ENCODE measurements around the gene RENBP.

RENBP gene

DNA sequence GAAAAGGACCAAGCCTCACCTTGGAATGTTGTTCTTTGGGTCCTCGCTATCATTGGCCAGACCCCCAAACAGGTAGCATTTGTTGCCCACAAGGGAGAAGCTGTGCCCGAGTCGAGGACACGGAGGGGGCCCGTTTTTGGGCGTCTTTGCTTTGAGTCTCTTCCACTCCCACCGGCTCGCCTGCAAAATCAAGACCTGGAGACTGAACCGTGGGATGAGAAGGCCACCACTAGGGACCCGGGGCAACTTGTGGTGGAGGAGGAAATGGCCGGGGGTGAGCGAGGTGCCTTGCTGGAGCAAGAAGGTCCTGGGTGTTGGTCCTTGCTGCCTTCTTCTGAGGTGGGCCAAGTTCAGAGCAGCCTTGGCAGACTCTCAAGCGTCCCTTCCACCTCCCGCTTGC is 19.7 kb upstream of the RENBP start:
- H3K4me3 ChIP-seq (ENCODE audit: low read depth, low read length) = no peak overlapping the region
- TF ChIP-seq, protein P1, sequence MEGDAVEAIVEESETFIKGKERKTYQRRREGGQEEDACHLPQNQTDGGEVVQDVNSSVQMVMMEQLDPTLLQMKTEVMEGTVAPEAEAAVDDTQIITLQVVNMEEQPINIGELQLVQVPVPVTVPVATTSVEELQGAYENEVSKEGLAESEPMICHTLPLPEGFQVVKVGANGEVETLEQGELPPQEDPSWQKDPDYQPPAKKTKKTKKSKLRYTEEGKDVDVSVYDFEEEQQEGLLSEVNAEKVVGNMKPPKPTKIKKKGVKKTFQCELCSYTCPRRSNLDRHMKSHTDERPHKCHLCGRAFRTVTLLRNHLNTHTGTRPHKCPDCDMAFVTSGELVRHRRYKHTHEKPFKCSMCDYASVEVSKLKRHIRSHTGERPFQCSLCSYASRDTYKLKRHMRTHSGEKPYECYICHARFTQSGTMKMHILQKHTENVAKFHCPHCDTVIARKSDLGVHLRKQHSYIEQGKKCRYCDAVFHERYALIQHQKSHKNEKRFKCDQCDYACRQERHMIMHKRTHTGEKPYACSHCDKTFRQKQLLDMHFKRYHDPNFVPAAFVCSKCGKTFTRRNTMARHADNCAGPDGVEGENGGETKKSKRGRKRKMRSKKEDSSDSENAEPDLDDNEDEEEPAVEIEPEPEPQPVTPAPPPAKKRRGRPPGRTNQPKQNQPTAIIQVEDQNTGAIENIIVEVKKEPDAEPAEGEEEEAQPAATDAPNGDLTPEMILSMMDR (IDR thresholded peaks at IDR 0.05; ENCODE audit: low read depth, low read length) = no peak

DNA sequence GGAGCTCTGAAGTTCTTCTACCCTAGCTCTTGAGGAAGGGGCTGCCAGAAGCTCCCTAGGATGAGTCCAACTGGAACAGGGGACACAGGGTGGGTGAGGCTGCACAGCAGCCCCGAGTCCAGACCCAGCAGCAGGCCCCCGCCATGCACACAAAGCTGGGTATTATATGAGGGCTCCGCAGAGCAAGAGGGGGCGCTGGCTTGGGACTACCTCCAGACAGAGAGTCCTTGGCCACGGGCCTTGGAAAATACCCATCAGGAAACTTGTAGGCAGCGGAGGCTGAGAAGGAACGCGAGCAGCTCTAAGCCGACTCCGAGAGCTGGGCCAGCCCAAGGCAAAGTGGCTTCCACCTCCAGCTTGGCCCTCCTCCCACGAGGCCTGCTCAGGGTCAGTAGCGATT is 19.1 kb upstream of the RENBP start:
- TF ChIP-seq, protein P1 (IDR thresholded peaks at IDR 0.05; ENCODE audit: low read depth, low read length) = no peak
- H3K4me3 ChIP-seq (ENCODE audit: low read depth, low read length) = no peak overlapping the region

DNA sequence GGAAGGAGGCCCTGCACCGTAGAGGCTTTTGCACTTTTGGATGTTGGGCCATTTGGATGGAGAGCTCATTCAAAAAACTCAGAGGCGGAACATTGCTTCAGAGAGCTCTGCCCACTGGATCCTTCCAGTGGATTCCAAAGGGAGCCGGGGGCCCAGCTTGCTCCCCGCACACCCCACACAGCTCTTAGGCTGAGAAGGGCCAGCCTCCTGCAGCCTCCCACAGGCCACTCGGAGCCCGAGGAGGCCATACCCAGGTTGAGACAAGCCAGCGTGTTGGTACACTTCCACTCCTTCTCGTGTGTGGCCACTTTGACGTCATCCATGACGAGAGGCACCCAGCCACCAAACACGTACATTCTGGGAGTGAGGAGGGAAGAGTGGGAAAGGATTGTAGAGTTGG is 16.8 kb upstream of the RENBP start:
- no peak overlapping the region for H3K4me3 ChIP-seq (ENCODE audit: low read depth, low read length)
- TF ChIP-seq, protein P1 (IDR thresholded peaks at IDR 0.05; ENCODE audit: low read depth, low read length) = no peak

DNA sequence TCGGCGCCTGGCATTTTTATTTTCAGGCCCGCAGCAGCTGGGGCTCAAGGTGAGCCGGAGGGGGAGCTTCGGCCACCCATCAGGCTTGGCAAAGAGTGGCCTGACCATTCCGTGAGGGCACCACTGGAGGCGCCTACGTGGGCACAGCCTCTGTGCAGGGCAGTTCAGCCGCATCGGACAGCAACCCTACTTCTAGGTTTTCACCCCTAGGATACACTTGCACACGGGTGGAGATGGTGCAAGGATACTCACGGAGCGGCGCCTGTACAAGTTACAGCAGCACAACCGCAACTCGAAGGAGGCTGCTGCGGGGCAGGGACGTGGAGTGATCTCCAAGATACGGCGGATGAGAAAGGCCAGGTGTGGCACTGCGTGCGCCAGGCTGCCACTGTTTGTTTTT is 16.3 kb upstream of the RENBP start:
- no peak overlapping the region for H3K4me3 ChIP-seq (ENCODE audit: low read depth, low read length)
- TF ChIP-seq, protein P1 (IDR thresholded peaks at IDR 0.05; ENCODE audit: low read depth, low read length) = no peak

- H3K4me3 ChIP-seq (ENCODE audit: low read depth, low read length) = no peak overlapping the region
- TF ChIP-seq, protein P1 (IDR thresholded peaks at IDR 0.05; ENCODE audit: low read depth, low read length) = no peak
Observed at GRCh38 chrX:153960077-153960476, 15.6 kb upstream of the RENBP start.

DNA sequence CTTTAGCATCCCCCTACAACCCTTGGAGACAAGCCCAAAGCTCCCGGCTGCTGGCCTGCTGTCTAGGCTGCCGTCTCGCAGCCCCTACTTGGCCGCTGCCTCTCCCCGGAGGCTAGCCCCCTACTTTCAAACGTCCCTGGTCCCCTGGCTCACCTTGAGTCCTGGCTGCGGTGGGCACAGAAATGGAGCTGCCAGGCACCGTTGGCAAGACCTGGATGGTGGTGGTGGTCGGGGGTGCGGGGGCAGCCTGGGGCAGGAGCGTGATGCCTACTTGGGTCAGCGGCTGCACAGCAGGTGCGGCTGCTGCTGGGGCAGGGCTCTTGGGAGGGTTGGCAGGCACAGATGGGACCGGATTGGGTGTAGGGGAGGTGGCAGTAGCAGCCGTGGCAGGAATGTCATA is 15.2 kb upstream of the RENBP start:
- TF ChIP-seq, protein P1 (IDR thresholded peaks at IDR 0.05; ENCODE audit: low read depth, low read length) = no peak
- H3K4me3 ChIP-seq (ENCODE audit: low read depth, low read length) = no peak overlapping the region

- TF ChIP-seq, protein P1 (IDR thresholded peaks at IDR 0.05; ENCODE audit: low read depth, low read length) = no peak
- no peak overlapping the region for H3K4me3 ChIP-seq (ENCODE audit: low read depth, low read length)
Observed at GRCh38 chrX:153958605-153959004, 14.2 kb upstream of the RENBP start.

All from WI38 (cell line).